OCI-LY7 (cell line): ENCODE measurements around the gene GALNT2. TPM values are rescaled to one million over a fixed set of nuclear protein-coding genes. Genes with fewer than 3 reads are reported as not detected.

Experiments
- BruUV-seq: library from RNA; stranded (reverse); fragments of 400-500 nt; replicated peaks from 2 replicates; lab custom pipeline; 2021; lab: Mats Ljungman, UMichigan
- CTCF ChIA-PET: fragments of 300-600 bp; sonication (Branson Sonifier 250); formaldehyde crosslinking; loops from one replicate; lab custom pipeline; 2022; ENCODE audit warnings: antibody characterized with exemption; ENCODE audit not compliant: unreplicated experiment; lab: Charles Lee
- POLR2A ChIA-PET: fragments of 300-600 bp; sonication (Branson Sonifier 250); formaldehyde crosslinking; loops from one replicate; lab custom pipeline; 2022; ENCODE audit warnings: antibody characterized with exemption; lab: Charles Lee
- DNase-seq: peaks from one replicate; pipeline ENCODE4 v3.0.0-alpha.2; 2015; ENCODE audit warnings: low spot score
- H2AFZ ChIP-seq: fragments of 200-600 bp; sonication (generic), shearing (Covaris generic); 2 replicates; pipeline ENCODE4 v1.6.1; 2014; ENCODE audit warnings: mild to moderate bottlenecking, antibody characterized with exemption, low read length, moderate library complexity
- H3K27ac ChIP-seq: fragments of 200-600 bp; sonication (generic); 2 replicates; pipeline ENCODE4 v1.5.1; 2014; ENCODE audit warnings: mixed run types, low read depth, mild to moderate bottlenecking, moderate library complexity, low read length, inconsistent platforms; ENCODE audit not compliant: poor library complexity, severe bottlenecking
- H3K36me3 ChIP-seq: fragments of 200-600 bp; sonication (generic); 2 replicates; pipeline ENCODE4 v1.6.1; 2014; ENCODE audit warnings: mild to moderate bottlenecking, antibody characterized with exemption, low read length, moderate library complexity, mixed read lengths; ENCODE audit not compliant: insufficient read depth
- H3K4me1 ChIP-seq: fragments of 200-600 bp; sonication (generic); 2 replicates; pipeline ENCODE4 v1.5.1; 2014; ENCODE audit warnings: mild to moderate bottlenecking, low read length; ENCODE audit not compliant: insufficient read depth, poor library complexity, severe bottlenecking
- H3K4me2 ChIP-seq: fragments of 200-600 bp; sonication (generic); 2 replicates; pipeline ENCODE4 v1.6.1; 2014; ENCODE audit warnings: mild to moderate bottlenecking, low read length
- H3K4me3 ChIP-seq: fragments of 200-600 bp; sonication (generic); 2 replicates; pipeline ENCODE4 v1.5.1; 2014; ENCODE audit warnings: mild to moderate bottlenecking, low read depth, low read length; ENCODE audit not compliant: poor library complexity, severe bottlenecking
- H3K79me2 ChIP-seq: fragments of 200-600 bp; sonication (generic); 2 replicates; pipeline ENCODE4 v1.6.1; 2016; ENCODE audit warnings: low read depth, mild to moderate bottlenecking, low read length, moderate library complexity, mixed read lengths; ENCODE audit not compliant: insufficient read depth
- H3K9me2 ChIP-seq: fragments of 200-600 bp; sonication (generic); 2 replicates; pipeline ENCODE4 v1.6.1; 2016; ENCODE audit warnings: mild to moderate bottlenecking, low read length, mixed read lengths; ENCODE audit not compliant: insufficient read depth
- H3K9me3 ChIP-seq: fragments of 200-600 bp; sonication (generic); 2 replicates; pipeline ENCODE4 v1.6.1; 2014; ENCODE audit warnings: mild to moderate bottlenecking, mixed run types, low read length, mixed read lengths
- H4K20me1 ChIP-seq: fragments of 200-600 bp; sonication (generic); 2 replicates; pipeline ENCODE4 v1.6.1; 2014; ENCODE audit warnings: mild to moderate bottlenecking, antibody characterized with exemption, low read length, moderate library complexity, mixed read lengths; ENCODE audit not compliant: insufficient read depth
- CTCF ChIP-seq: fragments of 200-600 bp; sonication (generic); conservative IDR thresholded peaks from 2 replicates; pipeline ENCODE4 v1.5.1; 2014; ENCODE audit warnings: mild to moderate bottlenecking, antibody characterized with exemption, low read length, moderate library complexity, mixed read lengths
- EZH2phosphoT487 ChIP-seq: fragments of 200-600 bp; sonication (generic); IDR thresholded peaks from 2 replicates; pipeline ENCODE4 v1.6.1; 2018; ENCODE audit warnings: low read depth, borderline replicate concordance, mild to moderate bottlenecking, mixed run types, antibody characterized with exemption, low read length, moderate library complexity, mixed read lengths
- intact Hi-C: fragments of 100-400 bp; cut with micrococcal nuclease; formaldehyde crosslinking; loops from one replicate; pipeline ENCODE4 v1.10.0; 2022; ENCODE audit not compliant: unreplicated experiment
- total RNA-seq, 2 experiments: library from RNA; depleted of rRNA in 1 of 2; stranded (reverse); fragments of >200 nt in 1 of 2; shearing (Covaris generic) in 1 of 2; gene quantifications; 2 replicates each; pipeline ENCODE4 v1.2.3, GENCODE V29; 2014 to 2022

GALNT2 gene
- total RNA-seq, 2 experiments from 2014 or later: 29.9 to 67.3 TPM

- no peak for DNase-seq
- H3K36me3 ChIP-seq: no peaks in the 10 kb centered on the region
- intact Hi-C loops: loop anchor here (5.0 kb wide), 2 partner anchors 428 to 458 kb away; no protein-coding TSS in a partner anchor
- H3K4me2 ChIP-seq: peak overlapping the region; percentile 55
- peaks cover 73% of the 10 kb centered on the region for H3K4me1 ChIP-seq
- H4K20me1 ChIP-seq: no peaks in the 10 kb centered on the region
- H3K79me2 ChIP-seq: peaks cover 47% of the 10 kb centered on the region; the same call in 1 of the 2 replicates
- H3K9me2 ChIP-seq: no peaks in the 10 kb centered on the region
- TF ChIP-seq CTCF (no peak), EZH2phosphoT487 (no peak)
- no peak overlapping the region; the same call in 1 of the 2 replicates for H2AFZ ChIP-seq
- H3K4me3 ChIP-seq: no peak overlapping the region
- CTCF ChIA-PET: no interaction called here
- POLR2A ChIA-PET: interaction anchor here (0.6 to 4.5 kb wide), 4 partner anchors 8 to 264 kb away, joined by 3 to 26 read pairs (median 12); no protein-coding TSS in a partner anchor
- peak overlapping the region; percentile 95 for H3K27ac ChIP-seq
- no TSS peak for BruUV-seq
- H3K9me3 ChIP-seq: no peaks in the 10 kb centered on the region
Observed at GRCh38 chr1:230120289-230120920, 53.4 kb downstream of the GALNT2 start.

- Histone ChIP-seq H3K36me3 (no peaks in the 10 kb centered on the region), H2AFZ (no peak overlapping the region; the same call in 1 of the 2 replicates), H3K27ac (peak overlapping the region; percentile 95), H3K4me1 (peaks cover 78% of the 10 kb centered on the region), H3K79me2 (peaks cover 53% of the 10 kb centered on the region; the same call in 1 of the 2 replicates), H3K4me3 (peak overlapping the region; percentile 40), H3K9me3 (no peaks in the 10 kb centered on the region), H3K4me2 (peak overlapping the region; percentile 55), H3K9me2 (no peaks in the 10 kb centered on the region), H4K20me1 (no peaks in the 10 kb centered on the region)
- peak; percentile 72 for DNase-seq
- ChIA-PET POLR2A (interaction anchor here (0.6 to 5.5 kb wide), 6 partner anchors 9 to 264 kb away, joined by 3 to 56 read pairs (median 14); no protein-coding TSS in a partner anchor), CTCF (no interaction called here)
- intact Hi-C loops: loop anchor here (5.0 kb wide), 2 partner anchors 429 to 459 kb away; no protein-coding TSS in a partner anchor
- BruUV-seq: no TSS peak
- TF ChIP-seq CTCF (peak; percentile 82), EZH2phosphoT487 (no peak)
Observed at GRCh38 chr1:230120921-230121381, 53.9 kb downstream of the GALNT2 start.
